DND-41 (cell line): ENCODE data around the gene NPHP4.
"Not testable (repeated sequence)": the region's sequence is repeated elsewhere in the genome, so short reads cannot be mapped to it uniquely, and the experiment has no call there.

Experiments
- EZH2 ChIP-seq: IDR thresholded peaks from 3 replicates; pipeline ENCODE4 v1.6.1; 2012; ENCODE audit warnings: borderline replicate concordance, low read depth, mild to moderate bottlenecking, moderate library complexity, low read length, inconsistent platforms; ENCODE audit not compliant: severe bottlenecking
- TF ChIP-seq, protein P1 (sequence below): IDR thresholded peaks from 2 replicates; pipeline ENCODE4 v1.5.1; 2012; ENCODE audit warnings: borderline replicate concordance, low read length, moderate library complexity, mild to moderate bottlenecking; ENCODE audit not compliant: poor library complexity, severe bottlenecking; ENCODE audit errors: extremely low read depth

- TF ChIP-seq, protein P1, sequence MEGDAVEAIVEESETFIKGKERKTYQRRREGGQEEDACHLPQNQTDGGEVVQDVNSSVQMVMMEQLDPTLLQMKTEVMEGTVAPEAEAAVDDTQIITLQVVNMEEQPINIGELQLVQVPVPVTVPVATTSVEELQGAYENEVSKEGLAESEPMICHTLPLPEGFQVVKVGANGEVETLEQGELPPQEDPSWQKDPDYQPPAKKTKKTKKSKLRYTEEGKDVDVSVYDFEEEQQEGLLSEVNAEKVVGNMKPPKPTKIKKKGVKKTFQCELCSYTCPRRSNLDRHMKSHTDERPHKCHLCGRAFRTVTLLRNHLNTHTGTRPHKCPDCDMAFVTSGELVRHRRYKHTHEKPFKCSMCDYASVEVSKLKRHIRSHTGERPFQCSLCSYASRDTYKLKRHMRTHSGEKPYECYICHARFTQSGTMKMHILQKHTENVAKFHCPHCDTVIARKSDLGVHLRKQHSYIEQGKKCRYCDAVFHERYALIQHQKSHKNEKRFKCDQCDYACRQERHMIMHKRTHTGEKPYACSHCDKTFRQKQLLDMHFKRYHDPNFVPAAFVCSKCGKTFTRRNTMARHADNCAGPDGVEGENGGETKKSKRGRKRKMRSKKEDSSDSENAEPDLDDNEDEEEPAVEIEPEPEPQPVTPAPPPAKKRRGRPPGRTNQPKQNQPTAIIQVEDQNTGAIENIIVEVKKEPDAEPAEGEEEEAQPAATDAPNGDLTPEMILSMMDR: not testable (repeated sequence)
- not testable (repeated sequence) for TF ChIP-seq EZH2
These were observed 25.4 kb upstream of the NPHP4 start for GRCh38 chr1:6017654-6018053.
